Lower leg skin (tissue), 3 donors: Measurements from ENCODE around the gene PJA2.

ENCODE experiments used
- POLR2A ChIP-seq, 2 donors: fragments of 450-650 bp; IDR thresholded peaks; one replicate each; pipeline ENCODE4 v1.6.1; 2016 to 2017; ENCODE audit warnings: antibody characterized with exemption in 2 of 2, mild to moderate bottlenecking in 1 of 2, moderate library complexity in 1 of 2
- TF ChIP-seq, protein P1 (sequence below), 3 donors: fragments of 450-650 bp; IDR thresholded peaks; one replicate each; pipeline ENCODE4 v1.5.1; 2016; ENCODE audit warnings: antibody characterized with exemption in 3 of 3, mild to moderate bottlenecking in 3 of 3, moderate library complexity in 2 of 3

DNA sequence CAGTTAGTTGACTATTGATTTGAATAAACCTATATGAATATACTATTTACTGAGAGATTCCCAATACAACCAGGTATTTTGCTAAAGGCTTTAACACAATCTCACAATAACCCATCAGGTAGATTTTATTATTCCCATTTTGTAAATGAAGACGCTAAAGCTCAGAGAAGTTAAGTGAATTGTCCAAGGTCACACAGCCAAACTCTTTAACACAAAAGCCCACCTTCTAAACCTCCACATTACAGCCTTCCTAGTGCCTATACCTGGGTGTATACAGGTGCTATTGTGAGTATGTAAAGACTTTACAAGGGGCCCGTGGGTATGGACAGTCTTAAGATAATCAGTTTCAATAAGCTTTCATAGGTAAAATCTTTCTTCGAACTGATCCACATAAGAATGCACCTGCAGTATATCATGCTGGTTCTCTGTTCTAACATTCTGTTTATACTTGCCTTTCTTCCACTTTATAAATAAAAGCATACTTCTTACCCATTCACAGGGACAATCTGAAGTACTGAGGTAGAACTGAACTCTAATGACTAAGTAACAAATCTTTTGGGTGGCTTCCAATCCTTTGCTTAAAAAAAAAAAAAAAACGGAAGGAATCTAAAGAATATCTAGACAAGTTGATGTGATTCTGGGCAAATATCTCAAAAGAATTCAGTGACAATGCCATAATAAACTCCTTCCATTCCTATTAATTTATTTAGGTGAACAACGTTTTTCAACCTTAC, 59.1 kb downstream of the PJA2 start:
- TF ChIP-seq, protein P1, sequence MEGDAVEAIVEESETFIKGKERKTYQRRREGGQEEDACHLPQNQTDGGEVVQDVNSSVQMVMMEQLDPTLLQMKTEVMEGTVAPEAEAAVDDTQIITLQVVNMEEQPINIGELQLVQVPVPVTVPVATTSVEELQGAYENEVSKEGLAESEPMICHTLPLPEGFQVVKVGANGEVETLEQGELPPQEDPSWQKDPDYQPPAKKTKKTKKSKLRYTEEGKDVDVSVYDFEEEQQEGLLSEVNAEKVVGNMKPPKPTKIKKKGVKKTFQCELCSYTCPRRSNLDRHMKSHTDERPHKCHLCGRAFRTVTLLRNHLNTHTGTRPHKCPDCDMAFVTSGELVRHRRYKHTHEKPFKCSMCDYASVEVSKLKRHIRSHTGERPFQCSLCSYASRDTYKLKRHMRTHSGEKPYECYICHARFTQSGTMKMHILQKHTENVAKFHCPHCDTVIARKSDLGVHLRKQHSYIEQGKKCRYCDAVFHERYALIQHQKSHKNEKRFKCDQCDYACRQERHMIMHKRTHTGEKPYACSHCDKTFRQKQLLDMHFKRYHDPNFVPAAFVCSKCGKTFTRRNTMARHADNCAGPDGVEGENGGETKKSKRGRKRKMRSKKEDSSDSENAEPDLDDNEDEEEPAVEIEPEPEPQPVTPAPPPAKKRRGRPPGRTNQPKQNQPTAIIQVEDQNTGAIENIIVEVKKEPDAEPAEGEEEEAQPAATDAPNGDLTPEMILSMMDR (IDR thresholded peaks at IDR 0.05), result no peak
- no peak for TF ChIP-seq POLR2A (IDR thresholded peaks at IDR 0.05)
